Cerebellar cortex (tissue), 1 donor: ENCODE measurements around the gene RARB.

ENCODE experiments used
- DNase-seq: peaks from one replicate; pipeline ENCODE4 v3.0.0-alpha.2; 2015; ENCODE audit warnings: low spot score

Gene RARB

DNA sequence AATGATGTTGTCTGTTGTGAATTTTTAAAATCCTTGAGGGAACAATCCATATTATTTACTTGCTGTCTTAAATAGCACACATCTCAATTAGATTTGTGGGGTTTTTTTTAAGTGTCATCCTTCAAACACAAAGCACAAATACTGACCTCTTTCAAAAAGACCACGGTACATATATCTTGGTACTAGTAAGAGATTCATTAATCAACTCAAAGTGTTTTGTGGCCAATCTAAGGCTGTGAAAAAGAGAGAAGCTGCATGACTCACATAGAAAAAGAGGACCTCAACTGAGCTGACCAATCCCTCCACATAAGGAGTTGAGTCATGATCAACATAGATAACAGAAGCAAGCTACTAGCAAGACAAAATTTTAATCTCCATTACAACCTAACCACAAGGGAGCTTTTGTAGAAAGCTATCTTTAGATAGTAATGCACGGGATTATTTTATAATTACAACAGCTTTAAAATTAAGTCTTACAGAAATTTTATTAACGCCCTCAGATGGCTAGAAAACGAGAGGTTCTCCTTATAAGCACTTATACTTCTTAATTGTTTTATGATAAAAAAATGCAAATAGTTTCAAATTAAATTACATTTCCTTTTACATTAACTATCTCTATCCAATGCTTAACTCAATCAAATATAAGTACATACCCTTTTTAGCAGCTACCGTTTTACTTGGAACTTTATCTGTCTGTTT lies 176.2 kb downstream of the RARB start:
- DNase-seq, result no peak

DNA sequence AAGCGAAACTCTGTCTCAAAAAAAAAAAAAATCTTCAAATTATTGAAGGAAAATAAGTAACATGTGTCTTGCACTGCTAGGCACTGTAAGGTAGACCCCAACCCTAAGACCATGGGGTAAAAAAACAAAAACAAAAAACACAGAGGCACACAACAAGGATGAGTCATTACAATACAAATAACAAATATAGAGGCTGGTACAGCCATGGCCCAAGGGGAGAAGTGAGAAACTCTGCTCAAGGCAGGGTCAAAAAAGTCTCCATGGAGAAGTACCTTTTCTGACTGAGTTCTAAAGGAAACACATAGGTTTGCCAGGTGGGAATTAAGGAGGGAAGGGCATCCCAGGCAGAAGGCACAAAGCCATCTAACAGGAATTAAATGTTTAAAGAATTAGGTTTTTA lies 182.1 kb downstream of the RARB start:
- no peak for DNase-seq

DNA sequence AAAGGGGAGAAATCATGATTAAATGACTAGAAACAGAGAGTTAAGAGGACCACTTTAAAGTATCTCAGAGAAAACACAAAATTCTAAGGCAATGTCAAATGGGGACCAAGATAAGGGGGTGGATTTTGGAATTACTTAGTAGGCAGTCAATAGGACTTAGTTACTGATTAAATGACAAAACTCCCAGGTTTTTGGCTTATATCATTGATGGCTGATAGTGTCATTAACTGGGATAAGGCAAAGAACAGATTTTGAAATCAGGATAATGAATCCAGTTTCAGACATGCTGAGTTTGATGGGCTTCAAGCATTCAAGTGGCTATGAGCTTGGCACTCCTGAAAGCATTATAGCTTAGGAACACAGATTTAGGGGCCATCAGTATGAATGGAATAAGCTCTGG lies 182.7 kb downstream of the RARB start:
- DNase-seq, result no peak

DNA sequence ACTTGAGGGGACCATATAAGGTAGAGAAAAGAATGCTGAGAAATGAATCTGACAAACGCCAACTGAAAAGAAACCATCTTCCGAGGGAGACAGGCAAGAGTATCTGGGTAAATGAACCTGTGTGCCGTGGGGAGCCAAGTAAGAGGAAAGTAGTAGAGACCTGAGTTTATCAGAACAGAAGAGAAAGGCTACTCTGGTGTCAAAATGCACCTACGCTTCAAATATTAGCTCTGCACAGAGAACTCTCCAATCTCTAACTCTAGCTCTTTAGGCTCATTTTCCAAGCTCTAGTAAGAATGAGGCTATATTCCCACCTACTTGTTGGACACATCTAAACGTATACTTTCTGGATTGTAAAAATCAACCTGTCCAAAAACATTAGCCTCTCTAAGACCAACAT lies 183.1 kb downstream of the RARB start:
- DNase-seq, result no peak

DNA sequence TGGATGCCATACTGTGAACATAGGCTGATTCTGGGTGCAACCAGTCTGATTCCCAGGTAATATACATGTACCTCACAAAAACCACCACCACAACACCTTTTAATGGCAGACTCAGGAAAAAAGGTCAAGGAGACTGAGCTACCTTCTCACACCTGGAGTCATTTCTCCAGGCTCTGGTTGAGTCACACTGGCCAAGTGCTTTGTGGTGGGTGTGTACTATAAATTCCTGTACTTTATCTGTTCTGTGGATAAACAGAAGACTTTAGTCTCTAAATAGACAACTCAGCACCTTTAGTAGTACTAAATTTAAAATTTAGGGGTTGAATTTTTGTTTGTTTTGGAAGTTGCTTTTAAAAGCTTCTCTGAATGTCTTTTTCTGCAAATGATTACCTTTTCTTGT lies 190.0 kb downstream of the RARB start:
- no peak for DNase-seq

DNA sequence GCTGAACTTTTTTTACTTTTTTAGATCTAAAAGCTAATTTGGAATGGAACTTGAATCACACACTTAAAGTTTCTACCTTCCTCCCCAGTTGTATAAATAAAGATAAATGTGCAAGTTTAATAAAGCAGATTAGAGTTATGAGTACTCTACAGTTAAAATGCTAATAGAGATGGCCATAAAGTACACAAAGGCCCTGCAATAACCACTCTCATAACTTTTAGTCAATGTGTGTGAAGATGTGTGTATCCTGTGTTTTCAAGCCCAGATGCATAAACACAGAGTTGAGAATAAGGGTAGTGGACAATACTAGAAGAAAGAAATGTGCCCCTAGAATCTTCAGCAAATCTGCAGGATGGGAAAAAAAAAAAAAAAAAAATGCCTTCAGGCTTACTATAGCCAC lies 191.3 kb downstream of the RARB start:
- DNase-seq, result no peak

DNA sequence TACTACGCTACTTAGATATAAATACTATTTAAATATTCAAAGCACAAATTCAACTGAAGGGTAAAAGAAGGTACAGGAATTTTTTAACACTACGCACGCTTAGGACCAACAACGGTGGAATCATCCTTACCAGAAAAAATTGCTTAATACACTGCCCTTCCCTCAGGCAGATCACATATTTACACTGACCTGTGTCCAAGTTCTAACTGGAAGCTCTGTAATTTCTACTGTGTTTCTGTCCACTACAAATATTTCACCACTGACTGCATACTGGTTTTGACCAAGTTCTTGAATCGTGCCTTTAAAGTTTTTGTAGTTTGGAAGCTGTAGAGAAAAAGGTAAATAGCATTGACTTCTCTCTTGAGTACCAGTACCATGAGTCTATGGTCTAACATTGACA lies 192.4 kb downstream of the RARB start:
- no peak for DNase-seq

DNA sequence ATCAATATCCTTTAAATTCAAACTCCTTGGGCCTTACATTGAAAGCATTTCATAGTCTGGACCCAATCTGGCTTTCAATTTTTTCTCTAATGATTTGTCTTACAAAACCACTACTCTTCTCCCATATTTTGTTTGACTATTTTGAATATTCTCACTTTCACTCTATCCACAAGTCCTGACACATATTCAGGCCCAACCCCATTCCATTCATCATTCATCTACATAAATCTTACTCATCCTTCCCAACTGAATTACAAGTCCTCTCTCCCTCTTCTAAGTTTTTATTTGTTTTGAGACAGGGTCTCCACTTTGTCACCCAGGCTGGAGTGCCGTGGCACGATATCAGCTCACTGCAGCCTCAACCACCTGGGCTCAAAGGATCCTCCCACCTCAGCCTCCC lies 193.0 kb downstream of the RARB start:
- no peak for DNase-seq

DNA sequence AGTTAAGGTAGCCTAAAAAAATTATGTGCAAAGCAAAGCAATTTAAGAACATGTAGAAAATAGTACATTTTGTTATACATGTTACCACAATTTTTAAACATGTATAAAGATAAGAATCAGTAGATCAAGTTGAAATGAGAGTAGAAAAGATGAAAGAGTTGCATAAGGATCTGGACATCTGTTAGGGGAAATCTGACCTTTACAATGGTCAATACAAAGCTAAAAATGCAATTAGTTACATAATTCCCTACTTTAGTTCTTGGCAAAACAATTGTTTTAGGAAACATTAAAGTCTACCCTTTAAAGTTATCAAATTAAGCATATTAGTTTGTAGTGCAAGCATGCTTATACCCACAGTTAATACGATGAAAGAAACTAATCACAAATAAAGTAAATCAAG lies 203.9 kb downstream of the RARB start:
- no peak for DNase-seq

DNA sequence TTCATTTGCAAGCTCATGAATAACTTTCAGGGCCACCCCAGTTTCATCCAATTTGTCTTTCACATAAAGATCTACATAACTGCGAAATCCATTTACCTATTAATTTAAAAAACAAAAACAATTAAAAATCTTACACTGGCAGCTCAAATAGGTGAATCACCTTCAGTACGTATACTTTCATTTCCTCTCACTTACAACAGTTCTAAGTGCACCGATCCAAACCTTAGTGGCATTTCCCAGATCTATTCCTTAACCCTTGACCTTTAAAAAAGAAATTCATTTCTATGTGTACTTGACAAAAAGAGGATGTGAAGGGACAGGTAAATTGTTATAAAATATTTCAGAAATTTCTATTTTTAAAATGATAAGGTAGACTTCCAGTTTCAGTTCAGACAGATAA lies 205.9 kb downstream of the RARB start:
- no peak for DNase-seq

DNA sequence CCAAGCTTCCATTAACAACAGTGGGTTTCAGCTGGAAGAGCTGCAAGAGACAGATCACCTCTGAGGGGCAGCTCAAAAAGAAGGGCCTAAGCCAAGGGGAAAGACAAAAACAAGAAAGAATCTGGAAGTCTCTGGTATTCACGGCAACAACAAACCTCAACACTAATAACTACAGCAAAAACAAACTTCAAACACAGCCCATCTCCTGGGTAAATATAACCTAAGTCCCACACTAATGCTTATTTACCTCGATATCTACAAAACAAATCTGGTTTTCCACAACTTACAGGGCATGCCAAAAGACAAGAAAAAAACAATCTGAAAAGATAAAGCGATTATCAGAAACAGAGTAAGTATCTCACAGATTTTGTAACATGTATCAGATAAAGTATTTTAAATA lies 207.0 kb downstream of the RARB start:
- DNase-seq, result no peak
